ENCODE results near the gene ESYT2. TPM values are rescaled to one million over a fixed set of nuclear protein-coding genes. Genes with fewer than 3 reads are reported as not detected.

ESYT2 gene
- total and polyA plus RNA-seq, 9 of the 15 experiments (the other 6 are each of a cell fraction or from before 2014, with no cell fraction given), result 5.8 to 86.9 (median 64.7) TPM

DNA sequence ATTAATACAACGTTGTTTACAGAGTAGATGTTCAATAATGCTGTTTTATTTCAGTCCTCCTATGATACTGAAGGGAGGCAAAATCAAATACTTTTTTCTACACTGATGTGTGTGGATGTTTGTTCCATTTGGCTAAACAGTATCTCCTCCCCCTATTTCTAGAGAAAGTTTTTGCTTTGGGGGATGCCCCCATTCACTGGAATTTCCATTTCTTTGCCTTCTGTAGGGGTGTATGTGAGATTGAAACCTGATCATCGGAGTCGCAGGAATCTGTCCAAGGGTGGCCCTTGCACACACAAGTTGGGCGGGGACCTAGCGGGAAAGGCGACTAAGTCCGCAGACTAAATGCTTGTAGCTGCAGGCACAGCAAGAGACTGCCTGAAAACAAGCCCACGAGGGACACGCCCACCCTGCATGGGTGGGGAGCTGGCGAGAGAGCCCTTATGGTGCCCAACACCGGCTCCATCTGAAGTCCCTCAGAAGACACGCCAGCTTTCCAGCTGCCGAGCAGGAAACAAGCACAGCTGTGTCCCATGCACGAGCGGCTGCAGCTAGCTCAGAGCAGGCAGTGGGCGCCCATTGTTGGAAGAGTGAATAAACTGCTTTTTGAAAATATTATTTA lies 58.0 kb downstream of the ESYT2 start:
- no peak overlapping the region for H3K4me2 ChIP-seq (ENCODE audit: insufficient read depth, low read length)
- WGBS (ENCODE audit: insufficient coverage, low coverage, missing lambda C conversion rate), result 96% methylated on average over 16 of the region's 16 CpGs
- BruUV-seq (replicated peaks), result no TSS peak
- no peak overlapping the region for H3K4me3 ChIP-seq
- H3K27ac ChIP-seq (ENCODE audit: extremely low read depth, low read depth, low read length), result no peak overlapping the region
- H2AFZ ChIP-seq (ENCODE audit: low read depth, low read length), result no peak overlapping the region
- H3K9me1 ChIP-seq (ENCODE audit: control insufficient read depth, insufficient read depth, low read length), result no peaks in the 10 kb centered on the region
- ATAC-seq (no peak), DNase-seq (ENCODE audit: extremely low read depth in 1 of 4, low spot score in 3 of 4) (no peak), FAIRE-seq (no peak)
- H3K9ac ChIP-seq (ENCODE audit: insufficient read depth in 1 of 2, low read depth in 2 of 2, low read length in 2 of 2), result no peak overlapping the region
- H3K27me3 ChIP-seq (ENCODE audit: control insufficient read depth in 2 of 2, insufficient read depth in 2 of 2, low read length in 2 of 2), result no peaks in the 10 kb centered on the region
- peaks cover 0 to 3% of the 10 kb centered on the region in 2 experiments; a peak in 1 of 5 replicates for H3K4me1 ChIP-seq (replicated peaks in 1 of 2; ENCODE audit: control insufficient read depth in 2 of 2, insufficient read depth in 2 of 2, low read length in 2 of 2)
- peaks cover 52% of the 10 kb centered on the region for H3K36me3 ChIP-seq (ENCODE audit: control insufficient read depth, insufficient read depth, low read length)
- no peaks in the 10 kb centered on the region for H3K9me3 ChIP-seq (replicated peaks; ENCODE audit: control insufficient read depth, insufficient read depth, low read depth, low read length)
- H4K20me1 ChIP-seq (replicated peaks; ENCODE audit: control insufficient read depth, insufficient read depth, low read length), result no peaks in the 10 kb centered on the region
- POLR2A ChIA-PET, result interaction anchor here (1.6 kb wide), 1 partner anchor 16 kb away, joined by 5 read pairs; no protein-coding TSS in a partner anchor
- intact Hi-C loops (cut with micrococcal nuclease), result no loop called here
- in situ Hi-C loops (cut with MboI), result no loop called here
- no peaks in the 10 kb centered on the region for H3K79me2 ChIP-seq (ENCODE audit: control insufficient read depth, insufficient read depth, low read length)
- TF ChIP-seq BRCA1 (IDR thresholded peaks at IDR 0.05), result no peak
- no peak for TF ChIP-seq BRCA1 (CRISPR knock-in tag; IDR thresholded peaks at IDR 0.05)
- TF ChIP-seq EP300 (IDR thresholded peaks at IDR 0.05; ENCODE audit: low read length), result no peak
- TF ChIP-seq SMAD1 (IDR thresholded peaks at IDR 0.05; ENCODE audit: low read depth, low read length, partially characterized antibody), result no peak
- no peak for TF ChIP-seq MAFG (tag; conservative IDR thresholded peaks at IDR 0.05)
- no peak for TF ChIP-seq NRF1 (conservative IDR thresholded peaks at IDR 0.05 in 1 of 2, IDR thresholded peaks at IDR 0.05 in 1 of 2)
- no peak for TF ChIP-seq ATF7 (IDR thresholded peaks at IDR 0.05)
- TF ChIP-seq NFRKB (IDR thresholded peaks at IDR 0.05; ENCODE audit: low read depth), result no peak
- CTCF ChIA-PET (ENCODE audit: low intra/inter-chr PET ratio), result no interaction called here

Data from K562 (cell line).